ENCODE results near the gene EHD1.

The EHD1 gene

GRCh38 chr11:64857485-64857884 is 20.9 kb downstream of the EHD1 start:
- DNase-seq (ENCODE audit: low read depth): no peak
- no peak overlapping the region for H3K4me3 ChIP-seq (ENCODE audit: low read depth, low read length)
- TF ChIP-seq CTCF (IDR thresholded peaks at IDR 0.05; ENCODE audit: low read depth, low read length, missing control alignments): no peak

DNA sequence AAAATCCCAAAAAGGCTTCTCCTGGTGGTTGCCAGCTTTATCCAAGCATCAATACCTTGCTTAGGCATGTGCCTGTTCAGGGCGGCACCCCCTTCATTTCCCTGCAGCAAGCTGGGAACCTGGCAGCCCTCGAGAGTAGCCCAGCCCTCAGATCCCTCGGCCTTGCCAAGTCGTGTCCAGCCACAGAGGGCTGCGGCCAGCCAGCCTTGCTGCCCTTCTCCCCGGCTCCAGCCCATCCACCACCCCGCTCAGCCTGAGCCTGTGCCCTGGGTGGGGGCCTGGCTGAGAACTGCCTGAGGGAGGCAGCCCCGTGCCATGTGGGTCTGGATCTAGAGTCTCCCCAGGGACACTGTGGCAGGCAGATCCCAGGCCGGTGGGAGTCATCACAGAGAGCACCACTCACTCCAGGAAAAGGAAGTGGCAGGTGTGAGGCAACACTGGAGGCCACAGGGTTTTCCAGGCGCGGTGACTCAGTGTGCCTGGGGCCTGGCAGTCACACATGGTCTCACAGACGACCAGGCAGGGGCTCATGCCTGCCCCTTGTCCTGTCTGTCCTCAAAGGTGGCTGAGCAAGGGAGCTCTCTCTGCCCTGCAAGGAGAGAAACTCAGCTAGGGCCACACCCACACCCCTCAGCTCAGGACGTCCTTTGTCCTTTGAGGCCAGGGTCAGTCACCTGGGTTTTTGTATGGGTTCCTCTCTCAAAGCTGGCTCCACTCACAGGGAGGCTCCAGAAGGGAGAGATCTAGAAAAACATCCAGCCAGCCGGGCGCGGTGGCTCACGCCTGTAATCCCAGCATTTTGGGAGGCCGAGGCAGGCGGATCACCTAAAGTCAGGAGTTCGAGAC is 21.8 kb downstream of the EHD1 start:
- DNase-seq (ENCODE audit: low read depth): no peak
- no peak overlapping the region for H3K4me3 ChIP-seq (ENCODE audit: low read depth, low read length)
- no peak for TF ChIP-seq CTCF (IDR thresholded peaks at IDR 0.05; ENCODE audit: low read depth, low read length, missing control alignments)

DNA sequence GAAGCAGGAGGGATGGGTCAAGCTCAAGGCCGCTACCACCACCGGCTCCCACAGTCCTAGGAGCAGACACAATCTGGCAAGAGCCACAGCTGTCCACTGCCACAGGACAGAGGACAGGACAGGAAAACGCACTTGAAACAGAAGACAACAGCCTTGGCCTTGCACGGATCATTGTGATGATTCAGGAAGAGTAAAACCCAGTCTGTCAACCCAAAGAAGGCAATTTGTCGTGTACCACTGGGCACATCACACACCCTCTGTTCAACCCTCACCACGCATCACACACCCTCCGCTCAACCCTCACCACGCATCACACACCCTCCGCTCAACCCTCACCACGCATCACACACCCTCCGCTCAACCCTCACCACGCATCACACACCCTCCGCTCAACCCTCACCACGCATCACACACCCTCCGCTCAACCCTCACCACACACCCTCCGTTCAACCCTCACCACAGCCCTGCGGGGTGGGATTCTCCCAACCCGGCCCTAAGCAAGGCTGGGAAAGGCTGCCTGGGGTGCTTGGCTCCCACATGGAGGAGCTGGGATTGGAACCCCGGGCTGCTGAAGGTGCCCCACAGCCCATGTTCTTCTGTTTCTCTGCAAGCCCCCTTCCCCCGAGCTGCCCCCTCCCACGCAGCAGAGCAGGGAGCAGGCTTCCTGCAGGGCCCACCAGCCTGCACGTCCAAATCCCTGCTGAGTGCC is 22.7 kb downstream of the EHD1 start:
- no peak for TF ChIP-seq CTCF (IDR thresholded peaks at IDR 0.05; ENCODE audit: low read depth, low read length, missing control alignments)
- H3K4me3 ChIP-seq (ENCODE audit: low read depth, low read length): no peak overlapping the region
- no peak for DNase-seq (ENCODE audit: low read depth)

DNA sequence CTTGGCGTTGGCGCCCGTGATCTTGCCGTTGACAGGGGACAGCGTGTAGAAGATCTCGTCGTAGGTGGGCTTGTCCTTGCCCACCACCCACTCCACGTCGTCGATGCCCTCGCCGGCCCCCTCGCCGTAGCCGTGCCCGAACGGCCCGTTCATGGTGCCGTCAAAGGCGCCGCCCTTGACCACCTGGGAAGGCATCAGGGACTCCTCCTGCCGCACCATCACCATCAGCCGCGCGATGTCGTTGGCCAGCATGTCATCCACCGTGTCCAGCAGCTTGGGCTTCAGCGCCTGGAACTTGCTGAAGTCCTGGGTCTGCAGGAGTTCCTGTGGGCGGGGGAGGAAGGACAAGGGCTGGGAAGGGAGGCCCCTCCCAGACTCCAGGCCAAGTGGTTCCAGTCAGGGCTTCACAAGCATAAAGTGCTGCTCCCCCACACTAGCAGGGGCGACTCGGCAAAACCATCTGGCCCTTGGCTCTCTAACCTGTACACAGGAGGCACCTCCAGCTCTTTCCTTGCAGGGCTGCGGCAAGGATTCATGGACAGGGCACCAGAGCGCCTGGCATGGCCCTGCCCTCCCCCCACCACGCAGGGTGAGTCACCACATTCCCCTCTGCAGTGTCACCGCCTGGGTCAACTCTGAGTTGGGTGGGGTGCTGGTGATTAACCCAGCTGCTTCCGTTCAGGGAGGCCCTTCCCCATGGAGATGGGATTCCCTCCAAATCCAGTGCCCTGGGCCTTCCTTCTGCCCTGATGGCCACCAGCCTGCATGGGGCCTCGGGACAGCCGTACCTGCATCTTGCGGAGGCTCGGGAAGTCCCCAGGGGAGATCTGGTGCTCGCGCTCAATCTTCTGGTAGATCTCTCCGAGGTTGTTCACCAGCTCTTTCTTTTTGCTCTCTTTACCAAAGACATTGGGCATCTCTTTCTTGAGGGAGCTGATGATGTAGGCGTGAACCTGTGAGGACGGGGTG is 23.6 kb downstream of the EHD1 start:
- DNase-seq (ENCODE audit: low read depth): no peak
- TF ChIP-seq CTCF (IDR thresholded peaks at IDR 0.05; ENCODE audit: low read depth, low read length, missing control alignments): no peak
- no peak overlapping the region for H3K4me3 ChIP-seq (ENCODE audit: low read depth, low read length)

DNA sequence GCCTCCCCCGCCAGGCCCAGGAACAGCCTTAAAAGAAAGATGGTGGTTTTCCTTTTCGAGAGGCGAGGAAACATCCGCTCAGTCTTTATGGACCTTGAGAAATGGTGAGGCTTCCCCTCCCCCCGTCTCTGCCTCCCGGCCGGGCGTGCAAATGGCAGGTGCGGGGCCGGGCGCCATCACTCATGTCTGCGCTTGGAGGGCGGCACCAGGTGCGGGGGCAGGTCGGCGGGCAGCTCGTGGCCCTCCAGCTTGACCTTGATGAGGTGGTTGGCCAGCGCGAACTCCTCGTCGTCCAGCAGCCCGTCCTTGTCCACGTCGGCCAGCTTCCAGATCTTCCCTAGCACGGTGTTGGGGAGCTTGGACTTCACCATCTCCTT is 24.3 kb downstream of the EHD1 start:
- no peak for DNase-seq (ENCODE audit: low read depth)
- H3K4me3 ChIP-seq (ENCODE audit: low read depth, low read length): no peak overlapping the region
- no peak for TF ChIP-seq CTCF (IDR thresholded peaks at IDR 0.05; ENCODE audit: low read depth, low read length, missing control alignments)

DNA sequence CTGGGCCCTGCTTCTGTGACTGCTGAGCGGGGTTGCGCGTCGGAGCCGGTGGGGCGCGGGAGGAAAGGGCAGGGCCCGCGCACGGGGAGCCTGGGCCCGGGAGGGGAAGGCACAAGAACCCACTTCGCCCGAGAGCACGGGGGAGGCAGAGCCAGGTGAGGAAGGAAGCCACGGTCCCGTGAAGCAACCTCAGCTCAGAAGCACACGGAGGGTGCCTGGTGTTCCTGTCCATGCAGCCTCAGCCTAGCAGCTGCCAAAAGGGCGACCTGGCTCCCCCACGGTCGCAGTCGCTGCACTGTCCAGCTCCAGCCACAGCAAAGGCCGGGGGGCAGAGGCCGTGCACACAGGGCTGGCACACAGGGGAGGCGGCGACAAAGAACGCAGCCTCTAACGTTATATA is 24.7 kb downstream of the EHD1 start:
- TF ChIP-seq CTCF (IDR thresholded peaks at IDR 0.05; ENCODE audit: low read depth, low read length, missing control alignments): no peak
- no peak overlapping the region for H3K4me3 ChIP-seq (ENCODE audit: low read depth, low read length)
- DNase-seq (ENCODE audit: low read depth): no peak
